Measurements from ENCODE around the gene HIBADH.

The HIBADH gene

GRCh38 chr7:27633062-27633461 is 29.6 kb downstream of the HIBADH start:
- DNase-seq (ENCODE audit: low read depth, low spot score) = no peak
- no peak for TF ChIP-seq CTCF (IDR thresholded peaks at IDR 0.05; ENCODE audit: low read depth, low read length)
- no peak overlapping the region for H3K4me3 ChIP-seq (ENCODE audit: low read depth, low read length)
- in situ Hi-C loops (cut with HindIII; ENCODE audit: low sequenced_read_pairs) = no loop called here

- DNase-seq (ENCODE audit: low read depth, low spot score) = no peak
- TF ChIP-seq CTCF (IDR thresholded peaks at IDR 0.05; ENCODE audit: low read depth, low read length) = no peak
- H3K4me3 ChIP-seq (ENCODE audit: low read depth, low read length) = no peak overlapping the region
- in situ Hi-C loops (cut with HindIII; ENCODE audit: low sequenced_read_pairs) = no loop called here
Measured at GRCh38 chr7:27631391-27631790, 31.3 kb downstream of the HIBADH start.

GRCh38 chr7:27627146-27627545 is 35.5 kb downstream of the HIBADH start:
- in situ Hi-C loops (cut with HindIII; ENCODE audit: low sequenced_read_pairs) = no loop called here

GRCh38 chr7:27619492-27619891 is 43.2 kb downstream of the HIBADH start:
- no peak for TF ChIP-seq CTCF (IDR thresholded peaks at IDR 0.05; ENCODE audit: low read depth, low read length)
- DNase-seq (ENCODE audit: low read depth, low spot score) = no peak
- in situ Hi-C loops (cut with HindIII; ENCODE audit: low sequenced_read_pairs) = no loop called here
- no peak overlapping the region for H3K4me3 ChIP-seq (ENCODE audit: low read depth, low read length)

More at GRCh38 chr7:27627146-27627545, 35.5 kb downstream of the HIBADH start:
- H3K4me3 ChIP-seq (ENCODE audit: low read depth, low read length) = no peak overlapping the region
- DNase-seq (ENCODE audit: low read depth, low spot score) = no peak
- no peak for TF ChIP-seq CTCF (IDR thresholded peaks at IDR 0.05; ENCODE audit: low read depth, low read length)

GRCh38 chr7:27617651-27618381 is 44.9 kb downstream of the HIBADH start:
- DNase-seq (ENCODE audit: low read depth, low spot score) = no peak
- in situ Hi-C loops (cut with HindIII; ENCODE audit: low sequenced_read_pairs) = no loop called here
- H3K4me3 ChIP-seq (ENCODE audit: low read depth, low read length) = no peak overlapping the region
- TF ChIP-seq CTCF (IDR thresholded peaks at IDR 0.05; ENCODE audit: low read depth, low read length) = no peak

- no peak for DNase-seq (ENCODE audit: low read depth, low spot score)
Measured at GRCh38 chr7:27616914-27617548, 45.7 kb downstream of the HIBADH start.

More at GRCh38 chr7:27616914-27617548, 45.7 kb downstream of the HIBADH start:
- H3K4me3 ChIP-seq (ENCODE audit: low read depth, low read length) = no peak overlapping the region
- no peak for TF ChIP-seq CTCF (IDR thresholded peaks at IDR 0.05; ENCODE audit: low read depth, low read length)
- in situ Hi-C loops (cut with HindIII; ENCODE audit: low sequenced_read_pairs) = no loop called here

Data from astrocyte of the spinal cord (primary cell).